Activated naive CD4-positive, alpha-beta T cell treated with anti-CD3 and anti-CD28 coated beads, Interleukin-2, amount 50 U/mL, for 72 hours (primary cell): ENCODE measurements around the gene TM9SF4. TPM values are rescaled to one million over a fixed set of nuclear protein-coding genes. Genes with fewer than 3 reads are reported as not detected.
"Not testable (repeated sequence)": the region's sequence is repeated elsewhere in the genome, so short reads cannot be mapped to it uniquely, and the experiment has no call there.

Experiments
- ATAC-seq, 2 donors: fragments of 150-1000 bp; cut with Tn5 transposase; 2 replicates each; pipeline ENCODE4 v1.10.0; 2021; ENCODE audit warnings: mild to moderate bottlenecking in 2 of 2, moderate library complexity in 2 of 2
- DNase-seq, 2 donors: peaks; one replicate each; pipeline ENCODE4 v3.0.0; 2021 to 2022; ENCODE audit warnings: low spot score in 2 of 2
- H3K27ac Mint-ChIP-seq, 2 donors: one replicate each; pipeline ENCODE4 v1.8.0; 2022; ENCODE audit warnings: mild to moderate bottlenecking in 2 of 2, mixed read lengths in 2 of 2
- H3K36me3 Mint-ChIP-seq, 2 donors: one replicate each; pipeline ENCODE4 v1.8.0; 2022; ENCODE audit warnings: mixed read lengths in 2 of 2
- H3K9me3 Mint-ChIP-seq, 2 donors: one replicate each; pipeline ENCODE4 v1.8.0; 2022; ENCODE audit warnings: mixed read lengths in 2 of 2
- total RNA-seq, 2 donors: library from RNA; stranded (reverse); gene quantifications; one replicate each; pipeline ENCODE4 v1.2.3, GENCODE V29; 2022

The TM9SF4 gene
- total RNA-seq, 2 donors from 2014 or later = 41.0 to 45.4 TPM

DNA sequence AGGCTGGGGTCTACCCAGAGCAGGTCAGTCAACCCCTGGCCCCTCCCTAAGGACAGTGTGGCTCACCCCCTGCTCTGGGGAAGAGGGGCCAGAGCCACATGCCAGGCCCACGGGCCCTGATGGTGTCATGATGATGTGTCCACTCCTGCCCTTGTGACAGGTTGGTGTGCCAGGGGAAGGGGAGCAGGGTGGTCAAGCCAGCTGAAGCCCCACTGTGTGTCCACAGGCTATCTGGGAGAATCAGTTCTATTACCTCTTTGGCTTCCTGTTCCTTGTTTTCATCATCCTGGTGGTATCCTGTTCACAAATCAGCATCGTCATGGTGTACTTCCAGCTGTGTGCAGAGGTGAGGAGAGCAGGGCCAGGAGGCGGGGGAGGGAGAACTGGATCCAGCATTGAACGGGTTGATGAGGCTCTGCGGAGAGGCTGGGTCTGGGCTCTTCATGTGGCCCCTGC lies 50.3 kb downstream of the TM9SF4 start:
- ATAC-seq = no peak
- Mint-ChIP-seq H3K9me3 (no peaks in the 10 kb centered on the region), H3K36me3 (peaks cover 10 to 15% of the 10 kb centered on the region in 2 donors), H3K27ac (peak overlapping the region; percentile 29 to 68)
- no peak for DNase-seq

- H3K9me3 Mint-ChIP-seq = no peaks in the 10 kb centered on the region
- DNase-seq = no peak
- H3K27ac Mint-ChIP-seq = peak overlapping the region in 1 of 2 donors; percentile 68
- no peak for ATAC-seq
- peaks cover 13 to 15% of the 10 kb centered on the region in 2 donors for H3K36me3 Mint-ChIP-seq
Observed at GRCh38 chr20:32160341-32160740, 50.8 kb downstream of the TM9SF4 start.

DNA sequence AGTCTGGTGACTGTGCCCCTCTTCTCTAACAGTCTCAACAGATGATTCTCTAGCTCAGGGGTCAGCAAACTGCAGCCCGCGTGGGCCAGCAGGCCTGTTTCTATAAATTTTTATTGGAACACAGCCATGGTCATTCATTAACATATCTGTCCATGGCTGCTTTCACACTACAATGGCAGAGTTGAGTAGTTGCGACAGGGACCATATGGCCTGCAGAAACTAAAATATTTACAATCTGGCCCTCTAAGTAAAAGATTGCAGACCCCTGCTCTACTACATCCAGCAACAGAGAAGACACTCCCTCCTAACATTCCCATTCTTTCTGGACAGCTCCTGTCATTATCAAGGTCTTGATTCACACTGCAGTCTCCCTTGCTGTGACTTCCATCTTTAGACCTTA lies 52.8 kb downstream of the TM9SF4 start:
- peak overlapping the region in 1 of 2 donors; percentile 3 for H3K27ac Mint-ChIP-seq

GRCh38 chr20:32163951-32164350 lies 54.4 kb downstream of the TM9SF4 start:
- ATAC-seq (no peak), DNase-seq (no peak)
- Mint-ChIP-seq H3K9me3 (no peaks in the 10 kb centered on the region), H3K36me3 (peaks cover 13 to 19% of the 10 kb centered on the region in 2 donors), H3K27ac (peak overlapping the region in 1 of 2 donors; percentile 91)

More for the DNA sequence above, 52.8 kb downstream of the TM9SF4 start:
- Mint-ChIP-seq H3K9me3 (no peaks in the 10 kb centered on the region), H3K36me3 (peaks cover 15 to 22% of the 10 kb centered on the region in 2 donors)
- DNase-seq = no peak
- ATAC-seq = no peak

DNA sequence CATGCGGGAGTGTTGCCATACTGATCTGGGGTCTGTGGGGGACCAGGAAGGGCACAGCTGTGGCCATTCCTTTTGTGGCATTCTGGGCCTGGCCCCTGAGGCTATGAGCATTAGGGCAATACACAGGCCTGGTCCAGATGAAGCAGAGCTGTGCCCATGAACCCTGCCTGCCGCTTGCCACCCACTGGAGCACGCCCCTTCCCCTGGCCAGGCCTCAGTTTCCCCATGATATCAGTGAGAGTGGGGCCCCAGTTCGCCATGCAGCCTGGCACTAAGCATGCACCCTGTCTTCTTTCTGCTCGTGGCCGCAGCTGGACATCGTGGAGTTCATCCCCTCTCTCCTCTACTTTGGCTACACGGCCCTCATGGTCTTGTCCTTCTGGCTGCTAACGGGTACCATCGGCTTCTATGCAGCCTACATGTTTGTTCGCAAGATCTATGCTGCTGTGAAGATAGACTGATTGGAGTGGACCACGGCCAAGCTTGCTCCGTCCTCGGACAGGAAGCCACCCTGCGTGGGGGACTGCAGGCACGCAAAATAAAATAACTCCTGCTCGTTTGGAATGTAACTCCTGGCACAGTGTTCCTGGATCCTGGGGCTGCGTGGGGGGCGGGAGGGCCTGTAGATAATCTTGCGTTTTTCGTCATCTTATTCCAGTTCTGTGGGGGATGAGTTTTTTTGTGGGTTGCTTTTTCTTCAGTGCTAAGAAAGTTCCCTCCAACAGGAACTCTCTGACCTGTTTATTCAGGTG lies 55.6 kb downstream of the TM9SF4 start:
- Mint-ChIP-seq H3K36me3 (peaks cover 13 to 19% of the 10 kb centered on the region in 2 donors), H3K27ac (peak overlapping the region in 1 of 2 donors; percentile 29), H3K9me3 (no peaks in the 10 kb centered on the region)
- ATAC-seq = no peak
- DNase-seq = no peak

- Mint-ChIP-seq H3K36me3 (peaks cover 13 to 19% of the 10 kb centered on the region in 2 donors), H3K9me3 (no peaks in the 10 kb centered on the region), H3K27ac (no peak overlapping the region)
- DNase-seq (no peak), ATAC-seq (no peak)
Observed at GRCh38 chr20:32165836-32166545, 56.5 kb downstream of the TM9SF4 start.

DNA sequence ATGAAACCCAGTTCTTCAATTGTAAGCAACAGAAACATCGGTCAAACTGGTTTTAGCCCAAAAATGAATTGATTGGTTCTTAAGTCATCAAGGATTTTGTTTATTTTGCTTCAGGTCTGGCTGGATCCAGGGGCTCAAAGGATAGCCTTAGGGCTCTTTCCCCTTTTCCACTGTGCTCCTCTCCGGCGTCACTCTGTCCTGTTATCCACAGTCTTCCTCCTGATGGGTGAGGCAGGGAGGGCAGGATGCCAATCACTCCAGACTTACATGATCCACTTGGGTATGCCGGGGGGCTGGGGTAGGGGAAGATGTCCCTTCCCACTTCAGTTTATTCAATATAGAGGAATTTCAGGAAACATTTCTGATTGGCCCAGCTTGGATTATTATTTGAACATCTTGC lies 58.0 kb downstream of the TM9SF4 start:
- peak overlapping the region; percentile 24 to 62 for H3K27ac Mint-ChIP-seq
- DNase-seq (no peak), ATAC-seq (no peak)
- H3K36me3 Mint-ChIP-seq = peaks cover 9 to 13% of the 10 kb centered on the region in 2 donors
- no peaks in the 10 kb centered on the region for H3K9me3 Mint-ChIP-seq

- no peak for DNase-seq
- ATAC-seq = no peak
- H3K36me3 Mint-ChIP-seq = peaks cover 9 to 13% of the 10 kb centered on the region in 2 donors
- peak overlapping the region; percentile 44 to 54 for H3K27ac Mint-ChIP-seq
- no peaks in the 10 kb centered on the region for H3K9me3 Mint-ChIP-seq
Observed at GRCh38 chr20:32168184-32168910, 58.8 kb downstream of the TM9SF4 start.

GRCh38 chr20:32177696-32178095 lies 68.2 kb downstream of the TM9SF4 start:
- not testable (repeated sequence) for DNase-seq, ATAC-seq, H3K36me3 Mint-ChIP-seq, H3K9me3 Mint-ChIP-seq
- H3K27ac Mint-ChIP-seq = peak overlapping the region in 1 of 2 donors; percentile 19

GRCh38 chr20:32179515-32179914 lies 70.0 kb downstream of the TM9SF4 start:
- Mint-ChIP-seq H3K36me3 (no peaks in the 10 kb centered on the region), H3K27ac (no peak overlapping the region), H3K9me3 (no peaks in the 10 kb centered on the region)
- ATAC-seq = no peak
- no peak for DNase-seq

DNA sequence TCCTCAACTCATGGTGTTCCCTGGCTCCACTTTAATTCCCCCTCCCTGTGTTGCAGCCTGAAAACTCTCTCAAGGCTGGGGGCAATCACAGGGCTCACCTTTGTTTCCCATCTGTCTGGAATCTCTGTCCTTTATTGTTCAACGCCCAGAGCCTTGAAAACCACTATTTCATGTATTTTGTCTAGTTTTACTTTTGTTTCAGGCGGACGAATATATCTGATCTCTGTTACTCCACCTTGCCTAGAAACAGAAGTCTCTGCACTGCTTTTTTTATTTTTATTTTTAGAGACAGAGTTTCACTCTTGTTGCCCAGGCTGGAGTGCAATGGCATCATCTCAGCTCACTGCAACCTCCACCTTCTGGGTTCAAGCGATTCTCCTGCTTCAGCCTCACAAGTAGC lies 70.4 kb downstream of the TM9SF4 start:
- DNase-seq (no peak), ATAC-seq (no peak)
- H3K27ac Mint-ChIP-seq = no peak overlapping the region
- no peaks in the 10 kb centered on the region for H3K36me3 Mint-ChIP-seq
- H3K9me3 Mint-ChIP-seq = no peaks in the 10 kb centered on the region

GRCh38 chr20:32181606-32182005 lies 72.1 kb downstream of the TM9SF4 start:
- ATAC-seq = no peak
- Mint-ChIP-seq H3K36me3 (no peaks in the 10 kb centered on the region), H3K9me3 (no peaks in the 10 kb centered on the region), H3K27ac (no peak overlapping the region)
- no peak for DNase-seq

DNA sequence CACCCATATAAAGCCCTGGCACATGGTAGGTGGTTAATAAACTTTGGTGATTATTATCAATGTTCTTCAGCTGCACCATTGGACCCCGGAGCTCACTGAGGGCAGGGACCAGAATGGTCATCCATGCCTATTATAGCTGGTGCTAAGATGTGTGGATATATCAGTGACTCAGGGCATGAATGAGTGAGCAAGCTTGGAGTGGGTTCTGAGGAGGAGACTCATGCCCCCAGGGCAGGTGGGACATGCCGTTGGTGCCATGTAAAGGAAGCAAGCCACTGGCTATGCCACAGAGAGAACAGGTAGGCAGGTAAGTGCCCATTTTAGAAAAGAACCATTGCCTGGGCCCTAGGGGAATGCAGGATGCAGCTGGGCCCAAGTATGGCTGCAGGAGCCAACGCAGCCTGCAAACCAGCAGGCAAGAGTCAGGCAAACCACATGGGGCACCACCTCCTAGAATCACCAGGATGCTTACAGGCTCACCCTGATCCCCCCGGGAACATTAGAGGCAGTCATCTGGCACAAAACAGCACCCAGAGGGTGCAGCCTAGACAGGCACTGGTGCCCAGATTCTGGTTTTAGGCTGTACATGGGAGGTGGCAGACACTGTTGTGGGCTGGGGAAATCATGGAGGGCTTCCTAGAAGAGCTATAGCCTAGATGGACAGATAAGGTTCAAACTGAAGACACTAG lies 74.6 kb downstream of the TM9SF4 start:
- DNase-seq = peak in 1 of 2 donors; percentile 46
- peaks cover 5% of the 10 kb centered on the region in 2 donors for H3K36me3 Mint-ChIP-seq
- no peak overlapping the region for H3K27ac Mint-ChIP-seq
- no peaks in the 10 kb centered on the region for H3K9me3 Mint-ChIP-seq
- no peak for ATAC-seq

- H3K27ac Mint-ChIP-seq = no peak overlapping the region
- peaks cover 5% of the 10 kb centered on the region in 2 donors for H3K36me3 Mint-ChIP-seq
- no peak for ATAC-seq
- H3K9me3 Mint-ChIP-seq = no peaks in the 10 kb centered on the region
- peak in 1 of 2 donors; percentile 6 for DNase-seq
Observed at GRCh38 chr20:32184961-32185603, 75.6 kb downstream of the TM9SF4 start.

DNA sequence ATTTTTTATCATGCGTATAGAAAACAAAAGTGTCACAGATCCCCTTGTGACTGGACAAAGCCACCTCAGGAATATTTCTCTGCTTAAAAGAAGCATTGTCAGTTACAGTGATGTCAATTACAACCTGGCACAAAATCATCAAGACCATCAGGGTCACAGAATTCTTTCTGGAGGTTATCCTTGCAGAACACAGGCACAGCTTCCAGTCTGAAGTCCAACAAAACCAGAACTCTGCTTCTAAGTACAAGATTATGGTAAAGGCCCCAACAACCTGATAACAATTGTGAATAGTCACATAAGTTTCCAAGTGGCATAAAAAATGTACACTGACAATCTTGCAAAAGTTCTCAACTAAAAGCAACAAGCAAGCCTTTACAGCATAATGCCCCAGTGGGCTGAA lies 77.0 kb downstream of the TM9SF4 start:
- no peaks in the 10 kb centered on the region for H3K9me3 Mint-ChIP-seq
- DNase-seq (no peak), ATAC-seq (no peak)
- H3K27ac Mint-ChIP-seq = no peak overlapping the region
- peaks cover 5% of the 10 kb centered on the region in 2 donors for H3K36me3 Mint-ChIP-seq
